Activated CD4-positive, alpha-beta T cell treated with anti-CD3 and anti-CD28 coated beads, Interleukin-2, amount 10 ng/mL, durations not matched to agents 7 days and 5 days (primary cell): ENCODE data around the gene MAB21L3. TPM values are rescaled to one million over a fixed set of nuclear protein-coding genes. Genes with fewer than 3 reads are reported as not detected.

Source experiments
- CTCF ChIA-PET: fragments of 350-600 bp; sonication (Branson Sonifier 250); formaldehyde crosslinking; loops from one replicate; lab custom pipeline; 2021; ENCODE audit warnings: antibody characterized with exemption; lab: Charles Lee
- POLR2A ChIA-PET: fragments of 350-600 bp; sonication (Branson Sonifier 250); formaldehyde crosslinking; loops from one replicate; lab custom pipeline; 2021; ENCODE audit warnings: antibody characterized with exemption; lab: Charles Lee
- DNase-seq: peaks from one replicate; pipeline ENCODE4 v3.0.0-alpha.2; 2020
- H3K27ac Mint-ChIP-seq: one replicate; pipeline ENCODE4 v1.8.0; 2021; ENCODE audit warnings: mild to moderate bottlenecking, moderate library complexity, mixed read lengths
- H3K27me3 Mint-ChIP-seq: one replicate; pipeline ENCODE4 v1.8.0; 2021; ENCODE audit warnings: mixed read lengths
- H3K36me3 Mint-ChIP-seq: one replicate; pipeline ENCODE4 v1.8.0; 2021; ENCODE audit warnings: low read depth, mixed read lengths
- H3K4me1 Mint-ChIP-seq: one replicate; pipeline ENCODE4 v1.8.0; 2021; ENCODE audit warnings: mixed read lengths
- H3K4me3 Mint-ChIP-seq: one replicate; pipeline ENCODE4 v1.8.0; 2021; ENCODE audit warnings: mild to moderate bottlenecking, moderate library complexity, mixed read lengths
- H3K9me3 Mint-ChIP-seq: one replicate; pipeline ENCODE4 v1.8.0; 2021; ENCODE audit warnings: mixed read lengths
- total RNA-seq, 2 experiments: library from RNA; stranded (reverse); gene quantifications; one replicate each; pipeline ENCODE4 v1.2.3, GENCODE V29; 2021

Gene MAB21L3
- total RNA-seq, 2 experiments from 2014 or later, result not detected

DNA sequence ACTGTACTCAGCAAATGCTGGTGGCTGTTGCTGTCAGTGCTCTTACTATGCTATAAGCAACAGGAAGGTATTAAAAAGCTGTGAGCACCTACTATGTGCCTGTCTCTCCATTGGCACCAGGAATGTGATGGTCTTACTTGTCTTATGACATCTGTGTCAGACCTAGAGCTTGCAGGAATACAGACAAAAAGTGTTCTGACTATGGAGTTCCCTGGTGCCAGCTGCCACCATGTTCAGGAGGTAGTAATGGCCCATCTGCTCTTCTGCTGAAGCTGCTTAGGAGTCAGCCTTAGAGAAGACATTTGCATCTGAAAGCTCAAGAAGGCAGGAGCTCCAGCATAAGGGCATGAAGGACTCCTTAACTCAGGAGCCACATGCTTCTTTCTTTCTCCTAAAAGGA, 52.3 kb downstream of the MAB21L3 start:
- Mint-ChIP-seq H3K36me3 (no peaks in the 10 kb centered on the region), H3K27ac (no peak overlapping the region), H3K4me3 (no peak overlapping the region), H3K4me1 (peaks cover 12% of the 10 kb centered on the region), H3K27me3 (peaks cover 2% of the 10 kb centered on the region), H3K9me3 (no peaks in the 10 kb centered on the region)
- POLR2A ChIA-PET, result no interaction called here
- no peak for DNase-seq
- CTCF ChIA-PET, result interaction anchor here (1.0 kb wide), 1 partner anchor 25 kb away, joined by 3 read pairs; no protein-coding TSS in a partner anchor

DNA sequence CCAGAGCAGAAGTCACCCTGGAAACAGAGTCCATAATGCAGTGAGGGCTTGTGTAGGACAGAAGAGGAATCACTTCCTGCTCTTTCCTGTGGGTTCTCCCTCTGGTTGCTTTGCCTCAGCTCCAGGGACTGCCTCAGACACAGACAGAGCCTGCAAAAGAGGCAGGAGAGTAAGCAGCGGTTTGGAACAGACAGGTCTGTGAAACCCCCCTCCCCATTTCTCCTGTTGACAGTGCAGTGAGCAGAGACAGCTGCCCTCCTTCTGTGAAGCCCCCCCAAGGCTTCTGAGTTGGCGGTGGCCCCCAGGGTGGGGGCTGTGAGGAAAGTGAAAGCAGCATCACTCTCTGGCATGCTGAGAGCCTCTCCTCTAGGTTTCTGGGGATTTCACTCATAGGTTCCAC, 53.0 kb downstream of the MAB21L3 start:
- Mint-ChIP-seq H3K27ac (no peak overlapping the region), H3K9me3 (no peaks in the 10 kb centered on the region), H3K27me3 (peaks cover 2% of the 10 kb centered on the region), H3K4me3 (no peak overlapping the region), H3K4me1 (peaks cover 19% of the 10 kb centered on the region), H3K36me3 (no peaks in the 10 kb centered on the region)
- POLR2A ChIA-PET, result no interaction called here
- DNase-seq, result no peak
- CTCF ChIA-PET, result interaction anchor here (1.0 to 2.0 kb wide), 2 partner anchors 25 to 319 kb away, joined by 3 to 5 read pairs; no protein-coding TSS in a partner anchor

- no peak for DNase-seq
- no peaks in the 10 kb centered on the region for H3K36me3 Mint-ChIP-seq
- H3K27me3 Mint-ChIP-seq, result no peaks in the 10 kb centered on the region
- no peak overlapping the region for H3K4me3 Mint-ChIP-seq
- H3K9me3 Mint-ChIP-seq, result no peaks in the 10 kb centered on the region
- H3K4me1 Mint-ChIP-seq, result peaks cover 20% of the 10 kb centered on the region
- no peak overlapping the region for H3K27ac Mint-ChIP-seq
- ChIA-PET POLR2A (no interaction called here), CTCF (interaction anchor here (1.0 to 2.0 kb wide), 4 partner anchors 9 to 318 kb away, joined by 3 to 5 read pairs (median 4); no protein-coding TSS in a partner anchor)
Measured at GRCh38 chr1:116164604-116165368, 53.6 kb downstream of the MAB21L3 start.

DNA sequence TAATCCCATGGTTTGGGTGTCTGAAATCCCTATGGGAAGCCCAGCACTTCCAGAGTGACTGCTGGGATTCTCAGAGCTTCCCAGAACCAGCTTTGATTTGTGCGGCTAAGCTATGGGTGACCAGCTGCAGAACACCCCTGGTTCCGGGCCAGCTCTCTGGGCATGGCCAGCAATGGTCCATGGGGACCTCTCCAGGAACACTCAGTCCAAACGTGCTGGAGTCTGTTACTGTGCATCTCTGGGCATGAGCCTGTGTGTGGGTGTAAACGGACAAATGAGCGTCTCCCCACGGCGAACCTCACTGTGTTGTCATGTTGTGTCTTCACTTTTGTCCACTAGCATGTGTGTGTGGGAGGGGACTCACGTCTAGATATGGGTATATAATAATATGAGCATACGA, 54.4 kb downstream of the MAB21L3 start:
- no peak for DNase-seq
- H3K36me3 Mint-ChIP-seq, result no peaks in the 10 kb centered on the region
- ChIA-PET POLR2A (no interaction called here), CTCF (interaction anchor here (1.0 to 2.0 kb wide), 5 partner anchors 8 to 317 kb away, joined by 3 to 5 read pairs (median 3); no protein-coding TSS in a partner anchor)
- no peak overlapping the region for H3K27ac Mint-ChIP-seq
- H3K4me3 Mint-ChIP-seq, result no peak overlapping the region
- no peaks in the 10 kb centered on the region for H3K9me3 Mint-ChIP-seq
- H3K27me3 Mint-ChIP-seq, result no peaks in the 10 kb centered on the region
- H3K4me1 Mint-ChIP-seq, result peaks cover 20% of the 10 kb centered on the region

DNA sequence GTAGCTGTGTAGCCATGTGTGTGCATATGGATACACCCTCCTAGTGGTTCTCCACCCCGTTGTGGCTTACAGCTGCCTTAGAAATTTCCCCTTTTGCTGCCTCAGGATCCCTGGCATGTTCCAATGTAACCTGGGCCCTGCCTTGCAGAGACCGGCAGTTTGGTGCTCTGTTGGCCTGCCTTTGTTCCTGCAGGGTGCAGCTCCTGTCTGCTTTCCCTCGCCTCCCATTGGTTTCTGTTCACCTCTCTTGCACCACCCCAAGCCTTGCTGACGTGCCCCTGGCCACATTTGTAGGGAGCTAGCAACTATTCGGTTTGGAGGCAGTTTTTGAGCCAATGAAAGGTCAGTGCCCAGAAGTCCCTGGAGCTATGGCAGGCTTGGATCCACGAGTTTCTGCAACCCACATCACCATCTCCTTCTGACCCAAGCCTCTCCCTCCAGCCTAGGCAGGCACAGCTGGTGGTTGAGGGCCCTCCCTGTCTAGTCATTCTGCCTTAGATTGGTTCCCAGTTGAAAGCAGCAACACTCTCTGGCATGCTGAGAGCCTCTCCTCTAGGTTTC, 54.9 kb downstream of the MAB21L3 start:
- no peaks in the 10 kb centered on the region for H3K27me3 Mint-ChIP-seq
- POLR2A ChIA-PET, result no interaction called here
- H3K4me3 Mint-ChIP-seq, result no peak overlapping the region

GRCh38 chr1:116166655-116167054, 55.5 kb downstream of the MAB21L3 start:
- Mint-ChIP-seq H3K36me3 (no peaks in the 10 kb centered on the region), H3K4me1 (peaks cover 20% of the 10 kb centered on the region), H3K4me3 (no peak overlapping the region)

More for the DNA sequence above, 54.9 kb downstream of the MAB21L3 start:
- Mint-ChIP-seq H3K9me3 (no peaks in the 10 kb centered on the region), H3K4me1 (peaks cover 20% of the 10 kb centered on the region), H3K36me3 (no peaks in the 10 kb centered on the region), H3K27ac (no peak overlapping the region)
- DNase-seq, result no peak
- CTCF ChIA-PET, result interaction anchor here (0.9 to 2.0 kb wide), 7 partner anchors 7 to 319 kb away, joined by 3 to 5 read pairs (median 4); no protein-coding TSS in a partner anchor

GRCh38 chr1:116167625-116168276, 56.6 kb downstream of the MAB21L3 start:
- ChIA-PET CTCF (interaction anchor here (1.1 to 1.9 kb wide), 6 partner anchors 15 to 326 kb away, joined by 3 to 6 read pairs (median 4); no protein-coding TSS in a partner anchor), POLR2A (interaction anchor here (1.0 kb wide), 1 partner anchor 29 kb away, joined by 3 read pairs; no protein-coding TSS in a partner anchor)
- Mint-ChIP-seq H3K4me3 (peak overlapping the region; percentile 57), H3K27me3 (no peaks in the 10 kb centered on the region), H3K27ac (peak overlapping the region; percentile 56), H3K36me3 (no peaks in the 10 kb centered on the region), H3K4me1 (peaks cover 20% of the 10 kb centered on the region), H3K9me3 (no peaks in the 10 kb centered on the region)
- DNase-seq, result no peak

More at GRCh38 chr1:116166655-116167054, 55.5 kb downstream of the MAB21L3 start:
- DNase-seq, result no peak
- no peak overlapping the region for H3K27ac Mint-ChIP-seq
- H3K27me3 Mint-ChIP-seq, result no peaks in the 10 kb centered on the region
- CTCF ChIA-PET, result interaction anchor here (0.9 to 1.6 kb wide), 5 partner anchors 11 to 319 kb away, joined by 3 to 5 read pairs (median 4); no protein-coding TSS in a partner anchor
- POLR2A ChIA-PET, result no interaction called here
- no peaks in the 10 kb centered on the region for H3K9me3 Mint-ChIP-seq

GRCh38 chr1:116168277-116169032, 57.3 kb downstream of the MAB21L3 start:
- Mint-ChIP-seq H3K4me1 (peaks cover 20% of the 10 kb centered on the region), H3K27me3 (no peaks in the 10 kb centered on the region), H3K9me3 (no peaks in the 10 kb centered on the region), H3K27ac (peak overlapping the region; percentile 56), H3K36me3 (no peaks in the 10 kb centered on the region), H3K4me3 (peak overlapping the region; percentile 52)
- peak; percentile 75 for DNase-seq
- CTCF ChIA-PET, result interaction anchor here (0.5 to 1.9 kb wide), 9 partner anchors 16 to 367 kb away, joined by 3 to 7 read pairs (median 5); no protein-coding TSS in a partner anchor
- POLR2A ChIA-PET, result interaction anchor here (1.0 kb wide), 1 partner anchor 30 kb away, joined by 3 read pairs; no protein-coding TSS in a partner anchor

DNA sequence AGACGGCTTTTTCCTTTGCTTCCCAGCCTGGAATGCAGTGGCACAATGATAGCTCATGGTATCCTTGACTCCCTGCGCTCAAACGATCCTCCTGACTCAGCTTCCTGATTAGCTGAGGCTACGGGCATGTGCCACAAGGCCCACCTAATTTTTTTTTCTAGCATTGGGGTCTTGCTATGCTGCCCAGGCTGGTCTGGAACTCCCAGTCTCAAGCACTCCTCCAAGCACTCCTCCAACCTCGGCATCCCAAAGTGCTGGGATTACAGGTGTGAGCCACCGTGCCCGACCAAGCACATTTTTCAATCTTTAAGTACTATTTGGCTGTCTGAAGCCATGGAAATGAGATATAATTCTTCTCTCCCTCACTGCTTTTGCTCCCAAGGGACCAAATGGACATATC, 58.7 kb downstream of the MAB21L3 start:
- ChIA-PET POLR2A (no interaction called here), CTCF (interaction anchor here (1.6 kb wide), 1 partner anchor 30 kb away, joined by 7 read pairs; no protein-coding TSS in a partner anchor)
- no peaks in the 10 kb centered on the region for H3K36me3 Mint-ChIP-seq
- H3K4me3 Mint-ChIP-seq, result no peak overlapping the region
- H3K9me3 Mint-ChIP-seq, result no peaks in the 10 kb centered on the region
- DNase-seq, result no peak
- H3K27me3 Mint-ChIP-seq, result no peaks in the 10 kb centered on the region
- H3K4me1 Mint-ChIP-seq, result peaks cover 20% of the 10 kb centered on the region
- H3K27ac Mint-ChIP-seq, result peak overlapping the region; percentile 48

- POLR2A ChIA-PET, result no interaction called here
- H3K27me3 Mint-ChIP-seq, result no peaks in the 10 kb centered on the region
- H3K4me1 Mint-ChIP-seq, result peaks cover 20% of the 10 kb centered on the region
- no peak overlapping the region for H3K27ac Mint-ChIP-seq
- no peaks in the 10 kb centered on the region for H3K9me3 Mint-ChIP-seq
- no peaks in the 10 kb centered on the region for H3K36me3 Mint-ChIP-seq
- no peak overlapping the region for H3K4me3 Mint-ChIP-seq
- CTCF ChIA-PET, result no interaction called here
- DNase-seq, result no peak
Measured at GRCh38 chr1:116170721-116171589, 59.8 kb downstream of the MAB21L3 start.

DNA sequence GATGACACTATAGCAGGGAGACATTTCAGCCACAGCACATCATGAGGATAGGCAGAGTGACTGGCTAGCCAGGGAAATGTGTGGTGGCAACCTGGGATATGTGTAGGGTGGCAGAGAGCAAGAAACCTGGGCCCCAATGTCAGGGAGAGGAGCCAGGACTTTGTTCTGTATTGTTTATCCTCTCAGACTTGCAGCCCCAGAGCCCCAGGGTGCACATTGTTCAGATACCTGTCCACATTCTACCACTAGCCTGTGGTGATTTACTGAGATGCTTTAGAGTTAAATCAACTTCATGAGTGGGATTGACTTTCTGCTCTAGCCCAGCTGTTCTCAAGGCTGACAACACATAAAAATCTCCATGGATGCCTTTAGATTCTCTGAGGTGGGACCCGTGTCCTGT, 61.5 kb downstream of the MAB21L3 start:
- ChIA-PET CTCF (interaction anchor here (1.3 kb wide), 1 partner anchor 7 kb away, joined by 3 read pairs; no protein-coding TSS in a partner anchor), POLR2A (no interaction called here)
- Mint-ChIP-seq H3K4me1 (peaks cover 13% of the 10 kb centered on the region), H3K27me3 (peaks cover 2% of the 10 kb centered on the region), H3K36me3 (no peaks in the 10 kb centered on the region), H3K27ac (no peak overlapping the region), H3K4me3 (no peak overlapping the region), H3K9me3 (no peaks in the 10 kb centered on the region)
- DNase-seq, result no peak
